HG02840 (cell line): ENCODE results near the gene ERC2.

Experiments used
- ATAC-seq: cut with Tn5 transposase; IDR thresholded peaks from one replicate; pipeline ENCODE4 v1.9.1; 2021; ENCODE audit warnings: mild to moderate bottlenecking, moderate library complexity, moderate number of reproducible peaks; ENCODE audit not compliant: unreplicated experiment, low FRiP score

ERC2 gene

GRCh38 chr3:55619046-55619808 lies 849.0 kb downstream of the ERC2 start:
- no peak for ATAC-seq

- no peak for ATAC-seq
These were observed 850.9 kb downstream of the ERC2 start for GRCh38 chr3:55617385-55617784.

DNA sequence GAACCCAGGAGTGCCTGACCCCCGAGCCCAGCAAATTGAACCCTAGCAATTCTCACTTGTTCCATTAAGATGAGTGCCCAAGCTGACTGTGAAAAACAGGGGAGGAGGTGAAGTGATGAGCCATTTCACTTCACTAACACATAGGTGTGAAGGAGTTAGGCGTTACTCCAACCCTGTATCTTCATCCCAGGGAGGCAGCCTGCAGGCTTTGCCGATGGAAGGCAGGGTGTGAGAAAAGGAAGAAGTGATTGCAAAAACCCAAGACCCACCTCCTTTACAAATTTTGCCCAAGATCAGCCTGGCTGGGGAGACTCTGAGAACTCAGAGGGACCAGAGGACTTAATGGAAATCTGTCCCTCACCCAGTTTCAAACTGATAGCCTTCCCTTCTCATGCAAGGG lies 851.5 kb downstream of the ERC2 start:
- ATAC-seq = no peak

DNA sequence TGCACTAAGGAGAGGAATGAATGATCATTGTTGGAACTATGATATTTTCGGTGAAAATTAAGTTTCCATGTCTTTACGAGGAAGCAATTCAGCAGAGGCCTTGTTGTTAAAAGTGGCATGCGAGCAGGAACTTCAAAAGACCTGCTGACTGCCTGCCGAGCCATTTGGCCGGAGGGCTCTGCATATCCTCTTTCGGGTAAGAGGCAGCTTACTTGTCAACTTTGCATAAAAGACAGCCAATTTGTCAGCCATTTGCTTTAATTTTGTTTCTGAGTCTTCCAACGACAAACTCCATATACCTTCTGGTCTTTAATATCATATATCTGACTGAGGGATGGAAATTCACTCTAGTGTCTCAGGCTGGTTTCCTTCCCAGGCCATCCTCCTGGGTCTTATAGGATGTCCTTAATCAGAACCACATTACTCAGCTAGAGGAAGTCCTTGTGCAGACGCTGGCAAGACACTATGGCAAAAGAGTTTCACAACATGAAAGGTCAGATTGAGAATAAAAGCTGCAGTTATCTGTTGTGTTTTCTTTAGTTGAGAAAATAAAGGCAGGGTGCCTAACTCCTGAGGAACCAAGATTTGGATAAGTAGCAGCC lies 852.5 kb downstream of the ERC2 start:
- ATAC-seq = no peak

GRCh38 chr3:55615039-55615693 lies 853.1 kb downstream of the ERC2 start:
- ATAC-seq = no peak

DNA sequence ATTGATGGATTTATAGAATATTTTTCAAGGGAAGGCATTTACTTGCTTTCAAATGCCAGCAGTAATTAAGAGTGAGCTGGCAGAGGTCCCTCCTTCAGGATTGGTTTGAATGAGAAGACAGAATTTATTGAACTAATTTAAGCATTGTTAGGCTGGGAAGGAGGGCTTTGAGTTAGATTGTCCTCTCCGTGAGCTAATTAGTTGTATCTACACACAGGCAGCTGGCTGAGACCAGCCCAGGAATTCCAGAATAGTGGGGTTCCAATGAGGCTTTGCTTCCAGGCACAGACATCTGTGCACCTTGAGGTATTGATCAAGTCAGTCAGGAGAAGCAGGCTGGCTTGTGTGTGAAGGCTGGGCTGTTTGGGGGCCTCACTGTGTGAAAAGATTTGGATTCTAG lies 857.1 kb downstream of the ERC2 start:
- no peak for ATAC-seq

- no peak for ATAC-seq
These were observed 858.9 kb downstream of the ERC2 start for GRCh38 chr3:55609230-55609827.

- ATAC-seq = no peak
These were observed 859.8 kb downstream of the ERC2 start for GRCh38 chr3:55608301-55608937.

DNA sequence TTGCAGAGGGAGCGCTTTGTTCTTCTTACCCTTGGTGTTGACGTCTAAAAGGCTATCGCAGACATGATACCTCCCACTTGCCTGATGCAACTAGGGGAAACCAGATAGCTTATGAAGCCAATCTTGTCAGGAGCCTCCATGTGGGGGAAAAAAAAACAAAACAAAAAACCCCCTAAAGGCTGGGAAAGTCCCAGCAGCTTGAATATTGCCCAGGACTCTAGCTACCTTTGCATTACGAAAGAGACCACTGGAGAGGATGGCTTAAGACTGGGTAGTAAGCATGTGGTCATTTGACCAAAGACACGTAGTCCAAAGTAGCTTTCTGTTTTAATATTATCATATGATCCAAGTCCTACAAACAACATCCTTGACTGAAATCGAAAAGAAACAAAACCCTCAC lies 860.4 kb downstream of the ERC2 start:
- ATAC-seq = no peak

GRCh38 chr3:55607175-55607574 lies 861.1 kb downstream of the ERC2 start:
- ATAC-seq = no peak

- ATAC-seq = no peak
These were observed 862.6 kb downstream of the ERC2 start for GRCh38 chr3:55605443-55606236.

- no peak for ATAC-seq
These were observed 863.4 kb downstream of the ERC2 start for GRCh38 chr3:55604846-55605245.

GRCh38 chr3:55604402-55604801 lies 863.9 kb downstream of the ERC2 start:
- ATAC-seq = no peak

DNA sequence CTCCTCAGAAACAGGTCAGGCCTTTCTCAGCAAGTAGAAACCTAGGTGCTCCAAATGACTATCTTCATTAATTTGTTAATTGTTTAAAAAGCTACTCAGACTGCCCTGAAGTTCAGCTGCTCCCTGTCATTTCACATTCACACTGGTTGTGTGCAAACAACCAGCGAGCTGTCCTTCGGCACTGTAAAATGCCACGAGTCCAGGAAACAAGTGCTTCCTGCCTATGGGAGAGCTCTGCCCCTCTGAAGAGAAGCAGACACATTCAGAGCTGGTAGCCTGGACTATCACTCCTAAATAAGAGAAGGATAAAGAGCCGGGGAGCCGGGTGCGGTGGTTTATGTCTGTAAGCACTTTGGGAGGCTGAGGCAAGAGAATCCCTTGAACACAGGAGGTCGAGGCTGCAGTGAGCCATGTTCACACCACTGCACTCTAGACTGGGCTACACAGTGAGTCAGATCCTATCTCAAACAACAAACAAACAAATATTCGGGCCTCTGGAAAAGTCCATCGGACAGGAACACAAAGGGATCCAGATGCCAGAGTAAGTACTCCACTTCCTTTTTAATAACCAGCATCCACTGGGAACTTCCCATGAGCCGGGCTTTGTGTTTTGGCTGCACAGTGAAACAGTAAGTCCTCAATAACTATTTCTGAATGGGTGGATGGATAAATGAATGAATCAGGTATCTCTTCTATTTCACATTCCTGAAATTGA lies 866.7 kb downstream of the ERC2 start:
- no peak for ATAC-seq

DNA sequence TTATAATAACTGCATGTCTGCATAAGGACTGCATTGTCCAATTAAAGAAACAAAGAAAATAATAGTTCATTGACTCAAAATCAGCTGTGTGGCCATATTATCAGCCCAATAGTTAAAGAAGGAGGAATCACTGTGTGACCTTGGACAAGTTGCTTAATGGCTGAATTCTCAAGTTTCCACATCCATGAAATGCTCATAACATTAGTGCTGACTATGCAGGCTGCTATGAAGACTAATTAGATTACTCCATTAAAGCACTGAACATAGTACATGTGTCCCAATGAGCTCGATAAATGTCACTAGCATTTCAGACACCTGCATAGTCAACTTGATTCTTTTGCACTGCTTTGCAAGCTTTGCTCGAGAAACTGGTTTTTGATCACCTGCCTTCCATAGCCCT lies 870.0 kb downstream of the ERC2 start:
- ATAC-seq = no peak

DNA sequence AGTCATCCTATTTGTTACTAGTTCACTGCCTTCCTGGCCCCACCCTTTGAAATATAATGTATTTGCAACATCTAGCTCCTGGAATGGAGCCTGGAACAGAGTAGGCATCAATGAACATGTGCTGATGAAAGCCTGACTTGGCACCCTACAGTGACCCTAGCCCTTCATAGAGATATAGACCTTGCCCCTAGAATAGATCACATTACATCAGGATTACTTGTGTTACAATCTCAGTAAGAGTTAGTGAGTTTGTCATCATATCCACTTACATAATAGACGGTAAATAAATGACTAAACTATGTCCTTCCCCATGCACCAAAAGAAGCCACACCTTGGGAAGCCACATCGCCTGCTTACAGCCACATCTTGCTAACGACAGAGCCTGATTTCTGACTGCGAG lies 870.6 kb downstream of the ERC2 start:
- ATAC-seq = no peak

DNA sequence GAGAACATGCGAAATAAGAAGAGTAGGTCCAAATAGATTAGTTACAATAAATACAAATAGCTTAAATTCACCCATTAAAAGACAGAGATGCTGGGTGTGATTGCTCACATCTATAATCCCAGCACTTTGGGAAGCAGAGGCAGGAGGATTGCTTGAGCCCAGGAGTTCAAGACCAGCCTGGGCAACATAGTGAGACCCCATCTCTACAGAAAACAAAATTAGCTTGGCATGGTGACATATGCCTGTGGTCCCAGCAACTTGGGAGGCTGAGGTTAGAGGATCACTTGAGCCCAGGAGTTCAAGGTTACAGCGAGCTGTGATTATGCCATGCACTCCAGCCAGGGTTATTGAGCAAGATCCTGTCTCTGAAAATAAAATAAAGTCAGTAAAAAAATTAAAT lies 872.1 kb downstream of the ERC2 start:
- no peak for ATAC-seq

GRCh38 chr3:55595420-55595819 lies 872.8 kb downstream of the ERC2 start:
- ATAC-seq = no peak

- ATAC-seq = no peak
These were observed 875.7 kb downstream of the ERC2 start for GRCh38 chr3:55592572-55592971.

DNA sequence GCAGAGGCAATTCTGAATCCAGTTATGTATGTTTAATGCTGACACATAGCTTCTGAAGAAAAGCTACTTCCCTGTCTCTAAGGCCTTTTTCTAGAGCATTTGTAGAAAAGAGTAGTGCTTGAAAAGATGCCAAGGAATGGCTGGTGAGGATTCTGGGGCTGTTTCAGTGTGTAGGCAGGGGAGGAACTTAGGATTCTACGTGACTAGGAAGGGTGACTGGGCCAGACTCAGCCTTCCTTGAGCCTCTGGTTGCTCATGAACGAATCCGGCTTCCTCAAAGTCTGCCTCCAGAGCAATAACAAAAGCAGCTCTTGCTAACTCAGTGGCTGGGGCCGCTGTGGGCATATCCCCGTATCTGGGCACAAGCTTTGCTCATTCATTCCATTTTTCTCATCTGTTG lies 876.4 kb downstream of the ERC2 start:
- ATAC-seq = no peak
